Omental fat pad (tissue), 4 donors: ENCODE measurements around the gene CCDC182. TPM values are rescaled to one million over a fixed set of nuclear protein-coding genes. Genes with fewer than 3 reads are reported as not detected.

ENCODE experiments used
- ATAC-seq: fragments of 150-250 bp; one replicate; pipeline ENCODE4 v1.9.1; 2016; ENCODE audit warnings: mild to moderate bottlenecking, moderate library complexity; ENCODE audit not compliant: low FRiP score
- DNase-seq: peaks from one replicate; pipeline ENCODE4 v3.0.0-alpha.2; 2019; ENCODE audit warnings: low spot score
- CTCF ChIP-seq, 3 donors: fragments of 450-650 bp; IDR thresholded peaks; one replicate each; pipeline ENCODE4 v1.5.1; 2016 to 2017; ENCODE audit warnings: antibody characterized with exemption in 3 of 3, mild to moderate bottlenecking in 3 of 3, moderate library complexity in 2 of 3
- total RNA-seq, 4 donors: library from RNA; depleted of rRNA; stranded (reverse); fragments of >200 nt; gene quantifications; one replicate each; pipeline ENCODE4 v1.1.0, GENCODE V29; 2016

The CCDC182 gene
- total RNA-seq, 4 donors from 2014 or later = not detected

DNA sequence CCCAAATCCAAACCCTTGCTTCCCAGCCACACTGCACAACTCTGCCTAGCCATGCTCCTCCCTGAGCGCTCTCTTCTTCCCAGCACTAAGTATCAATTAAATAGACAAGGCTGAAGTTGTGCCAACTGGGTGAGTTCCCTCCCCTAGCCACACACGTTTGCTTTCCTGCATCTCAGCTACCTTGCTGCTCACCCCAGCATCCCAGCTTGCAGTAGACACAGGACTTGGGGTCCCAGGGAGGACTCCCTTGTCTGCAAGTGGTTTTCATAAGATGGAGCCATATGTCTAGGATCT lies 4.9 kb downstream of the CCDC182 start:
- DNase-seq (no peak), ATAC-seq (no peak)
- no peak for TF ChIP-seq CTCF (IDR thresholded peaks at IDR 0.05)

GRCh38 chr17:57739402-57740234 lies 5.5 kb downstream of the CCDC182 start:
- DNase-seq (no peak), ATAC-seq (no peak)
- TF ChIP-seq CTCF (IDR thresholded peaks at IDR 0.05) = no peak

GRCh38 chr17:57737450-57737849 lies 7.6 kb downstream of the CCDC182 start:
- ATAC-seq (no peak), DNase-seq (no peak)
- TF ChIP-seq CTCF (IDR thresholded peaks at IDR 0.05) = no peak

DNA sequence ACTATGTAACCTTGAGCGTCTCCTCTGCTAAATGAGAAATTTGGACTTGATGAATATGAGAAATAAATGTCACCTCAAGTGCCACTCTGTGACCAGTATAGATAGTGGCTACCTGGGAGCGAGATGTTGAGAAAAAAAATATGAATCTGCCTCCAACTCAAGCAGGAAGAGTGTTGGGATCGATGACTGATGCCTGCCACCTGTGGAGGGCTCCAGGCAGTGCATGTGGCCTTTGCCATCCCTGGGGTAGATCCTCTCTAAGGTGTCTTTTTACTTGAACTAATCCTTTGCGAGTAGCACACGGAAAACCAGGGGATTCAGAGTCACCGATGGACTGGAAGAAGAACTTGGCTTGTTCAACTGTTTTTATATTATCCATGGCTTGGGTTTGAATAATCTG lies 9.4 kb downstream of the CCDC182 start:
- DNase-seq (no peak), ATAC-seq (no peak)
- TF ChIP-seq CTCF (IDR thresholded peaks at IDR 0.05) = no peak

DNA sequence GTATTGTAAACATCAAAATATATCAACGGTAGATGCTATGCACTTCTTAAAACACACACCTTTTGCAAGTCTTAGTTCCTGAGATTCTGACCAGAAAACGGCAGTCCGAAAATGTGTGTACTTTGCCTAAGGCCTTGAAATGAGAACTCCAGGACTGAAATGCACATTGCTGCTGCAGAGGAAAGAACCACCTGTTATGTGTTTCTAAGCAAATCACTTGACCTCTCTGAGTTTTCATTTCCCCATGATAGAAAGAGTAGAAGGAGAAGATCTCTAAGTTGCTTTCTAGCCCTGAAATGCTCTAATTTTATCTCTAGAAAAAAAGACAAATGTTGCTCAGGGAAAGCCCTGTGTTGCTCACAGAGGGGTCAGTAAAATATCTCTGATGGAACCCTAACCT lies 9.9 kb downstream of the CCDC182 start:
- TF ChIP-seq CTCF (IDR thresholded peaks at IDR 0.05) = no peak
- no peak for ATAC-seq
- DNase-seq = no peak

DNA sequence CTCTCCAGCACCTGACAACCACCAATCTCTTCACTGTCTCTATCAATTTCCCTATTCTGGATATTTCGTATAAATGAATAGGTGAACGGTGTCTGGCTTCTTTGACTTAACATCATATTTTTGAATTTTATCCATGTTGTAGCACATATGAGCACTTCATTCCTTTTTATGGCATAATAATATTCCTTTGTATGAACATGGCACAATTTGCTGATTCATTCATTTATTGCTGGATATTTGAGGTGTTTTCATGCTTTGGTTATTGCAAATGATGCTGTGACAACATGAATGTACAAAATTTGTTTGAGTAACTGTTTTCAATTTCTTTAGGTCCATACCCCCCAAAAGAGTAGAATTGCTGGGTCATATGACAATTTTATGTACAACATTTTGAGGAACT lies 12.0 kb downstream of the CCDC182 start:
- no peak for ATAC-seq
- no peak for TF ChIP-seq CTCF (IDR thresholded peaks at IDR 0.05)
- DNase-seq = no peak

DNA sequence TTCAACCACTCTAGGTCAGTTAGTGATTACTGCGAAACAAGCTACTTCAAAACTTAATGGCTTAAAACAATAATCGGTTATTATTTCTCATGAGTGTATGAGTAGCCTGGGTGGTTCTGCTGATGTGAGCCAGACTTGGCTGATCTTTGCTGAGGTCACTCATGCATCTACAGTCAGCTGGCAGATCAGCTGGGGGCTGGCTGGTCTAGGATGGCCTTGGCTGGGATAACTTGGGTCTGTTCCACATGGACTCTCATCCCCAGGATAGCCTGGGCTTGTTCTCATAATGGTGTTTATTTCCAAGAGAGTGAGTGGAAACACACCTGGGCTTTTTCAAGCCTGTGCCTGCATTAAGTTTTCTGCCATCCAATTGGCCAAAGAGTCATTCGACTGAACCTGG lies 13.0 kb downstream of the CCDC182 start:
- no peak for DNase-seq

More for the DNA sequence above, 13.0 kb downstream of the CCDC182 start:
- no peak for TF ChIP-seq CTCF (IDR thresholded peaks at IDR 0.05)
- ATAC-seq = no peak
